ENCODE results near the gene NEGR1.
"Not testable (repeated sequence)": the region's sequence is repeated elsewhere in the genome, so short reads cannot be mapped to it uniquely, and the experiment has no call there.

NEGR1 gene

GRCh38 chr1:72282271-72283021 is at the start of gene NEGR1:
Gene NEGR1 (minus strand): TSS chr1:72282539.
- DNase-seq, result peak; percentile 94

GRCh38 chr1:72326494-72326893 is 44.2 kb upstream of the NEGR1 start:
- no peak for DNase-seq

- no peak for DNase-seq
Observed at GRCh38 chr1:72324451-72324850, 42.1 kb upstream of the NEGR1 start.

GRCh38 chr1:72322910-72323309 is 40.6 kb upstream of the NEGR1 start:
- no peak for DNase-seq

- DNase-seq, result no peak
Observed at GRCh38 chr1:72296501-72296900, 14.2 kb upstream of the NEGR1 start.

GRCh38 chr1:72288886-72289285 is 6.5 kb upstream of the NEGR1 start:
- no peak for DNase-seq

GRCh38 chr1:72286401-72286800 is 4.1 kb upstream of the NEGR1 start:
- peak; percentile 36 for DNase-seq

GRCh38 chr1:72285074-72285425 is 2.7 kb upstream of the NEGR1 start:
- DNase-seq, result peak; percentile 5

GRCh38 chr1:72284348-72285073 is 2.2 kb upstream of the NEGR1 start:
- DNase-seq, result peak; percentile 72

- no peak for DNase-seq
Observed at GRCh38 chr1:72284084-72284347, 1.7 kb upstream of the NEGR1 start.

GRCh38 chr1:72283307-72284083 is 1.2 kb upstream of the NEGR1 start:
- peak; percentile 93 for DNase-seq

- peak; percentile 74 for DNase-seq
Observed at GRCh38 chr1:72283022-72283306, 625 bp upstream of the NEGR1 start.

- DNase-seq, result peak; percentile 49
Observed at GRCh38 chr1:72281637-72282270, 585 bp downstream of the NEGR1 start.

- DNase-seq, result no peak
Observed at GRCh38 chr1:72281144-72281543, 1.2 kb downstream of the NEGR1 start.

GRCh38 chr1:72280711-72281110 is 1.6 kb downstream of the NEGR1 start:
- no peak for DNase-seq

GRCh38 chr1:72280131-72280530 is 2.2 kb downstream of the NEGR1 start:
- DNase-seq, result no peak

- no peak for DNase-seq
Observed at GRCh38 chr1:72278461-72278860, 3.9 kb downstream of the NEGR1 start.

GRCh38 chr1:72271555-72272085 is 10.7 kb downstream of the NEGR1 start:
- DNase-seq, result no peak

- no peak for DNase-seq
Observed at GRCh38 chr1:72262735-72263134, 19.6 kb downstream of the NEGR1 start.

GRCh38 chr1:72253132-72253531 is 29.2 kb downstream of the NEGR1 start:
- DNase-seq, result no peak

- DNase-seq, result no peak
Observed at GRCh38 chr1:72241397-72241796, 40.9 kb downstream of the NEGR1 start.

- not testable (repeated sequence) for DNase-seq
Observed at GRCh38 chr1:72235931-72236330, 46.4 kb downstream of the NEGR1 start.

- no peak for DNase-seq
Observed at GRCh38 chr1:72235062-72235461, 47.3 kb downstream of the NEGR1 start.

GRCh38 chr1:72230746-72231145 is 51.6 kb downstream of the NEGR1 start:
- DNase-seq, result no peak

Data from NCI-H82 (cell line).